Brain microvascular endothelial cell (primary cell): Measurements from ENCODE around the gene AGTR1.
A peak's percentile ranks its signal among the peaks of the same experiment; 100 is the strongest.

Source experiments
- DNase-seq: peaks from one replicate; pipeline ENCODE4 v3.0.0-alpha.2; 2020
- H3K27ac ChIP-seq: fragments of 250-450 bp; sonication (Bioruptor Pico); 2 replicates; pipeline ENCODE4 v1.5.1; 2020; ENCODE audit warnings: mild to moderate bottlenecking, moderate library complexity
- H3K27me3 ChIP-seq: fragments of 250-450 bp; sonication (Bioruptor Pico); replicated peaks from 2 replicates; pipeline ENCODE4 v1.5.1; 2020; ENCODE audit warnings: mild to moderate bottlenecking
- H3K36me3 ChIP-seq: fragments of 250-450 bp; sonication (Bioruptor Pico); replicated peaks from 2 replicates; pipeline ENCODE4 v1.5.1; 2020; ENCODE audit warnings: mild to moderate bottlenecking
- H3K4me3 ChIP-seq: 2 replicates; pipeline ENCODE4 v1.5.1; 2011; ENCODE audit warnings: low read depth, mild to moderate bottlenecking, control low read depth, low read length, moderate library complexity
- CTCF ChIP-seq: IDR thresholded peaks from 2 replicates; pipeline ENCODE4 v1.5.1; 2011; ENCODE audit warnings: low read depth, mild to moderate bottlenecking, moderate library complexity, low read length, control low read depth, inconsistent platforms; ENCODE audit errors: missing control alignments
- in situ Hi-C: cut with HindIII; loops from 2 replicates; pipeline ENCODE4 v1.10.0; 2017; ENCODE audit warnings: low sequenced_read_pairs, low pct_ligation_motif_present

Gene AGTR1

GRCh38 chr3:148659512-148659911 lies 38.2 kb upstream of the AGTR1 start:
- no peak for DNase-seq

GRCh38 chr3:148680289-148680688 lies 17.4 kb upstream of the AGTR1 start:
- no peak for DNase-seq
- Histone ChIP-seq H3K4me3 (no peak overlapping the region), H3K27me3 (no peaks in the 10 kb centered on the region), H3K36me3 (no peaks in the 10 kb centered on the region), H3K27ac (no peak overlapping the region)
- in situ Hi-C loops, result no loop called here
- no peak for TF ChIP-seq CTCF

More at GRCh38 chr3:148659512-148659911, 38.2 kb upstream of the AGTR1 start:
- H3K4me3 ChIP-seq, result no peak overlapping the region
- no peak for TF ChIP-seq CTCF
- no peaks in the 10 kb centered on the region for H3K36me3 ChIP-seq
- in situ Hi-C loops, result no loop called here
- H3K27ac ChIP-seq, result no peak overlapping the region
- H3K27me3 ChIP-seq, result no peaks in the 10 kb centered on the region

- Histone ChIP-seq H3K27ac (no peak overlapping the region), H3K36me3 (no peaks in the 10 kb centered on the region), H3K4me3 (no peak overlapping the region), H3K27me3 (no peaks in the 10 kb centered on the region)
- DNase-seq, result no peak
- in situ Hi-C loops, result no loop called here
- no peak for TF ChIP-seq CTCF
Measured at GRCh38 chr3:148681080-148681479, 16.6 kb upstream of the AGTR1 start.

GRCh38 chr3:148682997-148683396 lies 14.7 kb upstream of the AGTR1 start:
- DNase-seq, result no peak
- Histone ChIP-seq H3K36me3 (no peaks in the 10 kb centered on the region), H3K27ac (no peak overlapping the region), H3K27me3 (no peaks in the 10 kb centered on the region), H3K4me3 (no peak overlapping the region)
- in situ Hi-C loops, result no loop called here
- TF ChIP-seq CTCF, result no peak

- no peaks in the 10 kb centered on the region for H3K36me3 ChIP-seq
- no peak overlapping the region for H3K4me3 ChIP-seq
- in situ Hi-C loops, result no loop called here
- TF ChIP-seq CTCF, result no peak
- no peaks in the 10 kb centered on the region for H3K27me3 ChIP-seq
- DNase-seq, result no peak
- no peak overlapping the region for H3K27ac ChIP-seq
Measured at GRCh38 chr3:148694116-148694515, 3.6 kb upstream of the AGTR1 start.

- no peak for DNase-seq
- Histone ChIP-seq H3K27me3 (no peaks in the 10 kb centered on the region), H3K4me3 (peak overlapping the region; percentile 71), H3K36me3 (no peaks in the 10 kb centered on the region), H3K27ac (no peak overlapping the region)
- no peak for TF ChIP-seq CTCF
- in situ Hi-C loops, result no loop called here
Measured at GRCh38 chr3:148698190-148698810, 597 bp downstream of the AGTR1 start.
